Measurements from ENCODE around the gene BTRC. TPM values are rescaled to one million over a fixed set of nuclear protein-coding genes. Genes with fewer than 3 reads are reported as not detected.

BTRC gene
- total RNA-seq, 1 donor = 17.3 TPM

DNA sequence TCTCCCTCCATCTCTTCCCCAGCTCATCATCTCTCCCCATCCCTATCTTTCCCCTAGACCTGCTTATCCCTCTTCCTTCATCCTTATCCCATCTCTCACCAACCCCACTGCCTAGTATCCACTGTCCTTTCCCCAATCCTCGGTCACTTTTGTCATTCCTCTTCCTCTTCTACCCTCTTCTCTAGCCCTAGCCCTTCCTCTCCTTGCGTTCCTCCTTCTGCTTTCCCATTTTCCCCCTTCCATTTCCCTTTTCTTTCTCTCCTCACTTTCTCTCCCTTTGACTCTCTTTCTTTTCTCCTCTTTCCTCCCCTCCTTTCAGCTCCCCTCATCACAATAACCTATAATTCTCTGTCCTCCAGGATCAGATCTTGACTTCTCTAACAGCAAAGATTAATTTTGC is 150.5 kb downstream of the BTRC start:
- no peak overlapping the region for H3K4me3 ChIP-seq (ENCODE audit: low read depth, low read length)
- no peak for TF ChIP-seq CTCF (IDR thresholded peaks at IDR 0.05; ENCODE audit: insufficient read depth, low read depth, low read length)
- no peak for DNase-seq (ENCODE audit: low read depth)

- DNase-seq (ENCODE audit: low read depth) = no peak
- no peak for TF ChIP-seq CTCF (IDR thresholded peaks at IDR 0.05; ENCODE audit: insufficient read depth, low read depth, low read length)
- H3K4me3 ChIP-seq (ENCODE audit: low read depth, low read length) = no peak overlapping the region
Observed at GRCh38 chr10:101506829-101507661, 153.1 kb downstream of the BTRC start.

DNA sequence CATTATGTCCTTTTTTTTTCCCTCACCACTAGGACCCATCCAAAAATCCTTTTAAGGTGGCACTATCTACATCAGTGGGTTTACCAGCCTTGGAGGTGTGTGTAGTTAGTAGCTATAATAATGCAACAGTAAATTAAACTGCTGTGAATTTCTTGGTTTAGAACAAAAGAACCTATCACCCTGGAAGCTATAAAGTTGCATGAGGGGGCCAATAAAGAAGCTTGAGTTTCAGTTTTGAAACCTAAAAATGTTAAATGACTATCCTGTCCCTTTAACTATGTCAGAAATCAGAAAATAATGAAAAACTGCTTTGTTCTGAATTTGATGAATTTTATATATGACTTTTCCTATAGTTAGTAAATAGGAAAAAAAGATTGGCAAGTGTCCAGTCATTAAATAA is 153.9 kb downstream of the BTRC start:
- DNase-seq (ENCODE audit: low read depth) = no peak
- no peak for TF ChIP-seq CTCF (IDR thresholded peaks at IDR 0.05; ENCODE audit: insufficient read depth, low read depth, low read length)
- H3K4me3 ChIP-seq (ENCODE audit: low read depth, low read length) = no peak overlapping the region

DNA sequence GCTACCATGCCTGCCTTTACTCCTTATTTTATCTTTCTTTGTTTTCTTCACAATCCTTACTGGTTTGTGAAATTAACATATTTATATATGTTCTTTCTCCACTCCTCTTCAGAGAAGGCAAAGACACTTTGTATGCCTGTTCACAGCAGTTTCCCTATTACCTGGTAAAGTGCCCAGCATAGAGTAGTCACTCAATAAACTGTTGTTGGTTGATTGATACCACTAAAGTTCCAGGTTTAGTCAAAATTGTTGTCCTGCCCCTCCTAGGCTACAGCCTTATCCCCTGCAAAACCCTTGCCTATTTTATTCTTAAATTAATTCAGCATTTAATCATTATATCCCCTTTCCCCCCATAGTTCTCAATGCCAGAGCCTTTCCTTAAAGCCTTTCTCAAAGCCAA is 158.0 kb downstream of the BTRC start:
- H3K4me3 ChIP-seq (ENCODE audit: low read depth, low read length) = no peak overlapping the region
- no peak for TF ChIP-seq CTCF (IDR thresholded peaks at IDR 0.05; ENCODE audit: insufficient read depth, low read depth, low read length)
- no peak for DNase-seq (ENCODE audit: low read depth)

DNA sequence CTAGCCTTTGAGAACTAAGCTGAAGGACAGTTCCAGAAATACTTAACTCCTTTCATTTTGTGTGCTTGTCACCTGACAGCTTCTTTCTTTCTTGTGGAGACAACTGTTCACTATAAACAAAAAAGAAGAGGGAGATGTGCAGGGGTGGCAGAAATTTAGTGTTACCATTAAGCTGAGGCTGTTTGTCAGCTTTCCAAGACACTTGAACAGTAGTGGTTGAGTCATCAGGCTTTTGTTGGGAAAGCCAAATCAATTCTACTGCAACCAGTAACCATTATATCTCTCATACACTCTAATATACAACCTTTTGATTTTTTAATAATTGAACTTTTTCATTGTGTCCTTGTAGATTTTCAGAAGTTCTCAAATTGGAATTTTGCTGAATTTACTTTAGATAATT is 158.8 kb downstream of the BTRC start:
- H3K4me3 ChIP-seq (ENCODE audit: low read depth, low read length) = no peak overlapping the region
- DNase-seq (ENCODE audit: low read depth) = peak; percentile 20
- TF ChIP-seq CTCF (IDR thresholded peaks at IDR 0.05; ENCODE audit: insufficient read depth, low read depth, low read length) = no peak

- no peak for DNase-seq (ENCODE audit: low read depth)
- TF ChIP-seq CTCF (IDR thresholded peaks at IDR 0.05; ENCODE audit: insufficient read depth, low read depth, low read length) = no peak
Observed at GRCh38 chr10:101513733-101514132, 159.8 kb downstream of the BTRC start.

GRCh38 chr10:101525848-101526247 is 171.9 kb downstream of the BTRC start:
- TF ChIP-seq CTCF (IDR thresholded peaks at IDR 0.05; ENCODE audit: insufficient read depth, low read depth, low read length) = no peak
- H3K4me3 ChIP-seq (ENCODE audit: low read depth, low read length) = no peak overlapping the region
- no peak for DNase-seq (ENCODE audit: low read depth)

More at GRCh38 chr10:101513733-101514132, 159.8 kb downstream of the BTRC start:
- no peak overlapping the region for H3K4me3 ChIP-seq (ENCODE audit: low read depth, low read length)
